Measurements from ENCODE around the gene KRTAP4-4.
"Not testable (repeated sequence)": the region's sequence is repeated elsewhere in the genome, so short reads cannot be mapped to it uniquely, and the experiment has no call there.

KRTAP4-4 gene

GRCh38 chr17:41160648-41161047, at the start of gene KRTAP4-4:
KRTAP4-4 (minus strand) TSS chr17:41160748; CDS start chr17:41160691, 57 bp downstream.
- DNase-seq (ENCODE audit: low read depth): no peak

GRCh38 chr17:41199421-41200078, 39.0 kb upstream of the KRTAP4-4 start:
- no peak for DNase-seq (ENCODE audit: low read depth)

- no peak for DNase-seq (ENCODE audit: low read depth)
Observed at GRCh38 chr17:41196068-41196467, 35.5 kb upstream of the KRTAP4-4 start.

- DNase-seq (ENCODE audit: low read depth): no peak
Observed at GRCh38 chr17:41190328-41190727, 29.8 kb upstream of the KRTAP4-4 start.

GRCh38 chr17:41189837-41190318, 29.3 kb upstream of the KRTAP4-4 start, which contains the start of gene KRTAP9-1:
KRTAP9-1 (plus strand) TSS chr17:41189887; CDS start chr17:41189887, 0 bp downstream.
- not testable (repeated sequence) for DNase-seq (ENCODE audit: low read depth)

GRCh38 chr17:41186872-41187271, 26.3 kb upstream of the KRTAP4-4 start:
- DNase-seq (ENCODE audit: low read depth): no peak

GRCh38 chr17:41185001-41185400, 24.5 kb upstream of the KRTAP4-4 start:
- no peak for DNase-seq (ENCODE audit: low read depth)

- DNase-seq (ENCODE audit: low read depth): no peak
Observed at GRCh38 chr17:41184480-41184961, 24.0 kb upstream of the KRTAP4-4 start, which contains the start of gene KRTAP4-1. KRTAP4-1 (minus strand) TSS chr17:41184911; CDS start chr17:41184854, 57 bp downstream.

GRCh38 chr17:41178843-41179616, 18.5 kb upstream of the KRTAP4-4 start:
- peak; percentile 32 for DNase-seq (ENCODE audit: low read depth)

- DNase-seq (ENCODE audit: low read depth): peak; percentile 36
Observed at GRCh38 chr17:41178341-41178740, 17.8 kb upstream of the KRTAP4-4 start.

- DNase-seq (ENCODE audit: low read depth): no peak
Observed at GRCh38 chr17:41177727-41178271, 17.3 kb upstream of the KRTAP4-4 start, which contains the start of gene KRTAP4-2. KRTAP4-2 (minus strand) TSS chr17:41178221; CDS start chr17:41178164, 57 bp downstream.

GRCh38 chr17:41176744-41177387, 16.3 kb upstream of the KRTAP4-4 start:
- no peak for DNase-seq (ENCODE audit: low read depth)

GRCh38 chr17:41171886-41172285, 11.3 kb upstream of the KRTAP4-4 start:
- no peak for DNase-seq (ENCODE audit: low read depth)

- no peak for DNase-seq (ENCODE audit: low read depth)
Observed at GRCh38 chr17:41168121-41168520, 7.6 kb upstream of the KRTAP4-4 start, which contains the start of gene KRTAP4-3. KRTAP4-3 (minus strand) TSS chr17:41168221; CDS start chr17:41168172, 49 bp downstream.

GRCh38 chr17:41167561-41167960, 7.0 kb upstream of the KRTAP4-4 start:
- DNase-seq (ENCODE audit: low read depth): no peak

GRCh38 chr17:41163828-41164227, 3.3 kb upstream of the KRTAP4-4 start:
- DNase-seq (ENCODE audit: low read depth): no peak

- DNase-seq (ENCODE audit: low read depth): not testable (repeated sequence)
Observed at GRCh38 chr17:41160190-41160589, 358 bp downstream of the KRTAP4-4 start.

GRCh38 chr17:41153856-41154255, 6.7 kb downstream of the KRTAP4-4 start:
- no peak for DNase-seq (ENCODE audit: low read depth)

- DNase-seq (ENCODE audit: low read depth): no peak
Observed at GRCh38 chr17:41151525-41151924, 9.0 kb downstream of the KRTAP4-4 start.

GRCh38 chr17:41150026-41150425, 10.5 kb downstream of the KRTAP4-4 start:
- DNase-seq (ENCODE audit: low read depth): no peak

- no peak for DNase-seq (ENCODE audit: low read depth)
Observed at GRCh38 chr17:41149652-41149985, 10.9 kb downstream of the KRTAP4-4 start, which contains the start of gene KRTAP4-5. KRTAP4-5 (minus strand) TSS chr17:41149825; CDS start chr17:41149767, 58 bp downstream.

Measured in GM04504 (cell line).